Loucy (cell line): ENCODE measurements around the gene TRPV5.
A peak's percentile ranks its signal among the peaks of the same experiment; 100 is the strongest.

Source experiments
- H2AFZ ChIP-seq: fragments of 200-600 bp; sonication (generic); 2 replicates; pipeline ENCODE4 v1.6.0; 2016; ENCODE audit warnings: antibody characterized with exemption, mild to moderate bottlenecking, low read length, moderate library complexity
- H3F3A ChIP-seq: fragments of 200-600 bp; 2 replicates; pipeline ENCODE4 v1.6.0; 2016; ENCODE audit warnings: antibody characterized with exemption, low read depth, mild to moderate bottlenecking
- H3K27me3 ChIP-seq: fragments of 200-600 bp; sonication (generic); 2 replicates; pipeline ENCODE4 v1.6.1; 2014; ENCODE audit warnings: low read length, mild to moderate bottlenecking; ENCODE audit not compliant: insufficient read depth, poor library complexity, severe bottlenecking
- H3K36me3 ChIP-seq: fragments of 200-600 bp; sonication (generic); 2 replicates; pipeline ENCODE4 v1.6.1; 2016; ENCODE audit warnings: low read length; ENCODE audit not compliant: insufficient read depth
- H3K4me1 ChIP-seq: fragments of 200-600 bp; sonication (generic); 2 replicates; pipeline ENCODE4 v1.5.1; 2014; ENCODE audit warnings: low read length, mild to moderate bottlenecking; ENCODE audit not compliant: insufficient read depth, poor library complexity, severe bottlenecking
- H3K4me2 ChIP-seq: fragments of 200-600 bp; sonication (generic); 2 replicates; pipeline ENCODE4 v1.6.0; 2014; ENCODE audit warnings: antibody characterized with exemption, low read length, low read depth, mild to moderate bottlenecking; ENCODE audit not compliant: poor library complexity, severe bottlenecking
- H3K4me3 ChIP-seq: fragments of 200-600 bp; sonication (generic); 2 replicates; pipeline ENCODE4 v1.5.1; 2014; ENCODE audit warnings: low read length, mild to moderate bottlenecking, mixed read lengths; ENCODE audit not compliant: poor library complexity, severe bottlenecking
- H3K79me2 ChIP-seq: fragments of 200-600 bp; sonication (generic); 2 replicates; pipeline ENCODE4 v1.6.1; 2014; ENCODE audit warnings: low read length; ENCODE audit not compliant: insufficient read depth
- H3K9ac ChIP-seq: fragments of 200-600 bp; sonication (generic); 2 replicates; pipeline ENCODE4 v1.6.0; 2014; ENCODE audit warnings: mild to moderate bottlenecking, low read depth, low read length, moderate library complexity; ENCODE audit not compliant: poor library complexity, severe bottlenecking
- H3K9me2 ChIP-seq: fragments of 200-600 bp; sonication (generic); replicated peaks from 2 replicates; pipeline ENCODE4 v1.6.1; 2016; ENCODE audit warnings: low read depth, low read length, mixed read lengths
- H3K9me3 ChIP-seq: fragments of 200-600 bp; sonication (generic); 2 replicates; pipeline ENCODE4 v1.6.1; 2014; ENCODE audit warnings: mild to moderate bottlenecking, antibody characterized with exemption, low read length, low read depth; ENCODE audit not compliant: insufficient read depth
- H4K20me1 ChIP-seq: fragments of 200-600 bp; sonication (generic); 2 replicates; pipeline ENCODE4 v1.6.0; 2014; ENCODE audit warnings: antibody characterized with exemption, low read length, mild to moderate bottlenecking; ENCODE audit not compliant: insufficient read depth, poor library complexity, severe bottlenecking
- EZH2phosphoT487 ChIP-seq: fragments of 200-600 bp; IDR thresholded peaks from 2 replicates; pipeline ENCODE4 v1.6.1; 2018; ENCODE audit warnings: antibody characterized with exemption, mild to moderate bottlenecking, moderate library complexity, borderline replicate concordance
- TF ChIP-seq, protein P1 (sequence below): fragments of 200-600 bp; sonication (generic); conservative IDR thresholded peaks from 2 replicates; pipeline ENCODE4 v1.5.1; 2014; ENCODE audit warnings: mild to moderate bottlenecking, antibody characterized with exemption, low read length

The TRPV5 gene

DNA sequence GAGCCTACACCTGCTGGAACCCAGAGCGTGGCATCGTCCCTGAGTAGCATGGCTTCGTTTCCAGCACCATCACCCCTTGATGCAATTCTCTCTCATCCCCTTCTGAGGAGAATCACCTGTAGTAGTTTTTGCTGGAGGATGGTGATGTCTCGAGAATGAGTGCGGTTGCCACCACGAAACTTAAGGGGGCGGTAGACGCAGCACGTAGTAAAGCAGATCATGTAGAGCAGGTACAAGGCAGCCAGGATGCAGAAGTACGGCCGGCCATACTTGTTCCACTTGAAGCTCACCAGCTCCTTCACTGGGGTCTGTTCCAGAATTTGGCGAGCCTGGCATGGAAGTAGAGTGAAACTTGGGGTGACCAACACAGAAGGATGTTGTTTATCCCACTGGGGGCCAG is 8.1 kb downstream of the TRPV5 start:
- Histone ChIP-seq H3K9me2 (no peaks in the 10 kb centered on the region), H3K4me1 (no peaks in the 10 kb centered on the region), H3K9me3 (no peaks in the 10 kb centered on the region), H2AFZ (no peak overlapping the region), H3K4me2 (no peak overlapping the region), H3K9ac (no peak overlapping the region), H3K36me3 (no peaks in the 10 kb centered on the region), H3K27me3 (no peaks in the 10 kb centered on the region), H3K4me3 (no peak overlapping the region), H4K20me1 (no peaks in the 10 kb centered on the region), H3K79me2 (no peaks in the 10 kb centered on the region), H3F3A (no peaks in the 10 kb centered on the region)
- TF ChIP-seq, protein P1, sequence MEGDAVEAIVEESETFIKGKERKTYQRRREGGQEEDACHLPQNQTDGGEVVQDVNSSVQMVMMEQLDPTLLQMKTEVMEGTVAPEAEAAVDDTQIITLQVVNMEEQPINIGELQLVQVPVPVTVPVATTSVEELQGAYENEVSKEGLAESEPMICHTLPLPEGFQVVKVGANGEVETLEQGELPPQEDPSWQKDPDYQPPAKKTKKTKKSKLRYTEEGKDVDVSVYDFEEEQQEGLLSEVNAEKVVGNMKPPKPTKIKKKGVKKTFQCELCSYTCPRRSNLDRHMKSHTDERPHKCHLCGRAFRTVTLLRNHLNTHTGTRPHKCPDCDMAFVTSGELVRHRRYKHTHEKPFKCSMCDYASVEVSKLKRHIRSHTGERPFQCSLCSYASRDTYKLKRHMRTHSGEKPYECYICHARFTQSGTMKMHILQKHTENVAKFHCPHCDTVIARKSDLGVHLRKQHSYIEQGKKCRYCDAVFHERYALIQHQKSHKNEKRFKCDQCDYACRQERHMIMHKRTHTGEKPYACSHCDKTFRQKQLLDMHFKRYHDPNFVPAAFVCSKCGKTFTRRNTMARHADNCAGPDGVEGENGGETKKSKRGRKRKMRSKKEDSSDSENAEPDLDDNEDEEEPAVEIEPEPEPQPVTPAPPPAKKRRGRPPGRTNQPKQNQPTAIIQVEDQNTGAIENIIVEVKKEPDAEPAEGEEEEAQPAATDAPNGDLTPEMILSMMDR: peak; percentile 64
- TF ChIP-seq EZH2phosphoT487: no peak

DNA sequence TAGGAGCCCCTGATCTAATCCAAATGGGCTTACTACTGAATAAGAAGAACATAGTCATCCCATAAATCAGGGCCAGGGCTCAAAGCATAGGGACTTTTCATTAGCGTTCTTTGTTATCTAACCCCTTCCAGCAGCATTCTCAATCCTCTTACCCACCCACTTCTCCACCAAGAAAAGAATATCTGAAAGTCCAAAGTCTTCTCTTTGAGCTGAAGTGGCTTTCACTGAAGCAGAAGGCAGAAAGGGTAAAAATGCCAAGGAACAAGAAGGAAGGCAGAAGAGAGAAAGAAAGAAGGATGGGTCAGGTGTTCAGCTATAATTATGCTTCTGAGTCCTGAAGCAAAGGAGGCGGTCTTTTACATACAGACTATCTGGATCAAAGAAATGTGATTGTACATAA is 10.2 kb downstream of the TRPV5 start:
- no peaks in the 10 kb centered on the region for H3K9me3 ChIP-seq
- H3K4me1 ChIP-seq: no peaks in the 10 kb centered on the region
- H3K27me3 ChIP-seq: no peaks in the 10 kb centered on the region
- no peaks in the 10 kb centered on the region for H3K36me3 ChIP-seq
- H3K4me3 ChIP-seq: no peak overlapping the region
- H2AFZ ChIP-seq: 0 out of 2 replicates have a peak overlapping the region, but pooled peaks have one; percentile 2
- H3F3A ChIP-seq: no peaks in the 10 kb centered on the region
- H3K9me2 ChIP-seq: no peaks in the 10 kb centered on the region
- H3K9ac ChIP-seq: no peak overlapping the region
- TF ChIP-seq, protein P1: no peak
- no peak for TF ChIP-seq EZH2phosphoT487
- H4K20me1 ChIP-seq: no peaks in the 10 kb centered on the region
- H3K79me2 ChIP-seq: no peaks in the 10 kb centered on the region
- no peak overlapping the region for H3K4me2 ChIP-seq

DNA sequence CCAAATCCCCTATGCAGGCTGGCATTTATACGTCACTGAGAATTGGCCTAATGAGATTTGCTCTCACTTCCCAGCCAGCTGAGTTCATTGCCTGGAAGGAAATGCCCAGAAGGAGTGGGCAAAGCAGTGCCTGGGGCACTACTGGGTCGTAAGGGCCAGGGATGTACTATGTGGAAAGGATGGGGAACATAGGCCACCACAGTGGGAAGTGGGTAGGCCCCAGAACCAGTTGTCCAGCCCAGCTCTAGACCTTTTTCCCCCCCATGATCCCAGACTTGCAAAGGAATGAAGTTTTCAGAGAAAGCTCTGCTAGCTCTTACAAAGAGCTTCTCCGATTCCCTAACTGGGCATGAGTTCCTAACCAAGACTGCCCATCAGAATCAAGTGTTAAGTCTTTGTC is 13.9 kb downstream of the TRPV5 start:
- no peak overlapping the region for H3K4me3 ChIP-seq
- no peak for TF ChIP-seq EZH2phosphoT487
- TF ChIP-seq, protein P1: no peak
- no peak overlapping the region for H2AFZ ChIP-seq
- H4K20me1 ChIP-seq: no peaks in the 10 kb centered on the region
- no peaks in the 10 kb centered on the region for H3K9me3 ChIP-seq
- H3K4me2 ChIP-seq: no peak overlapping the region
- H3K4me1 ChIP-seq: no peaks in the 10 kb centered on the region
- H3K9ac ChIP-seq: no peak overlapping the region
- no peaks in the 10 kb centered on the region for H3K79me2 ChIP-seq
- H3K36me3 ChIP-seq: no peaks in the 10 kb centered on the region
- no peaks in the 10 kb centered on the region for H3K27me3 ChIP-seq
- no peaks in the 10 kb centered on the region for H3K9me2 ChIP-seq
- no peaks in the 10 kb centered on the region for H3F3A ChIP-seq
